Measurements from ENCODE around the gene KRTAP4-5. TPM values are rescaled to one million over a fixed set of nuclear protein-coding genes. Genes with fewer than 3 reads are reported as not detected.
"Not testable (repeated sequence)": the region's sequence is repeated elsewhere in the genome, so short reads cannot be mapped to it uniquely, and the experiment has no call there.

The KRTAP4-5 gene
- total RNA-seq, 4 donors from 2014 or later = not detected

- Histone ChIP-seq H3K36me3 (no peaks in the 10 kb centered on the region), H3K4me3 (no peak overlapping the region), H3K27ac (no peak overlapping the region), H3K4me1 (no peaks in the 10 kb centered on the region), H3K27me3 (peaks cover 0 to 5% (median 0%) of the 10 kb centered on the region in 4 donors), H3K9me3 (no peaks in the 10 kb centered on the region)
- intact Hi-C loops (cut with DNase I) = no loop called here
- no peak for DNase-seq
- WGBS, 2 donors = 34 to 53% methylated on average over 3 of the region's 3 CpGs
- TF ChIP-seq, protein P1, sequence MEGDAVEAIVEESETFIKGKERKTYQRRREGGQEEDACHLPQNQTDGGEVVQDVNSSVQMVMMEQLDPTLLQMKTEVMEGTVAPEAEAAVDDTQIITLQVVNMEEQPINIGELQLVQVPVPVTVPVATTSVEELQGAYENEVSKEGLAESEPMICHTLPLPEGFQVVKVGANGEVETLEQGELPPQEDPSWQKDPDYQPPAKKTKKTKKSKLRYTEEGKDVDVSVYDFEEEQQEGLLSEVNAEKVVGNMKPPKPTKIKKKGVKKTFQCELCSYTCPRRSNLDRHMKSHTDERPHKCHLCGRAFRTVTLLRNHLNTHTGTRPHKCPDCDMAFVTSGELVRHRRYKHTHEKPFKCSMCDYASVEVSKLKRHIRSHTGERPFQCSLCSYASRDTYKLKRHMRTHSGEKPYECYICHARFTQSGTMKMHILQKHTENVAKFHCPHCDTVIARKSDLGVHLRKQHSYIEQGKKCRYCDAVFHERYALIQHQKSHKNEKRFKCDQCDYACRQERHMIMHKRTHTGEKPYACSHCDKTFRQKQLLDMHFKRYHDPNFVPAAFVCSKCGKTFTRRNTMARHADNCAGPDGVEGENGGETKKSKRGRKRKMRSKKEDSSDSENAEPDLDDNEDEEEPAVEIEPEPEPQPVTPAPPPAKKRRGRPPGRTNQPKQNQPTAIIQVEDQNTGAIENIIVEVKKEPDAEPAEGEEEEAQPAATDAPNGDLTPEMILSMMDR (IDR thresholded peaks at IDR 0.05) = no peak
- no peak for TF ChIP-seq POLR2A (IDR thresholded peaks at IDR 0.05)
These were observed 17.6 kb downstream of the KRTAP4-5 start for GRCh38 chr17:41131979-41132378.

DNA sequence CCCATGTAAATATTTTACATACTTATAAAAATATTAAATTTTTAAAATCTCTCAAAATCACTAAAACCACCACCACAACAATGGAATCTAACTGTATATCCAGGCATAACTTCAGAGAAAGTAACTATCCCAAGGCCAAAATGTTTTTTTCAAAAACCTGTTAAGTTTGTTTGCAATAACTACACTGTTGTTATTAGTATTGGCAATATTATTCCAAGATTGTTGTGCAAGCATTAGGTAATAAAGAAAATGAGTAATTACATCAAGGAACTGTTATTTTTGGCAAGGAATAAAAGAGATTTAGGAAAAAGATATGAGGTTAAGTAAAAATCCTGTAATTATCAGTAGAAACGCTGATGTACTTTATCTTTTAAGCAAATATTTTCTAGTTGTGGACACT is 22.3 kb downstream of the KRTAP4-5 start:
- no peak for TF ChIP-seq POLR2A (IDR thresholded peaks at IDR 0.05)
- TF ChIP-seq, protein P1 (IDR thresholded peaks at IDR 0.05) = no peak
- Histone ChIP-seq H3K27ac (no peak overlapping the region), H3K9me3 (no peaks in the 10 kb centered on the region), H3K27me3 (peaks cover 0 to 13% (median 0%) of the 10 kb centered on the region in 4 donors), H3K4me1 (no peaks in the 10 kb centered on the region), H3K4me3 (no peak overlapping the region), H3K36me3 (no peaks in the 10 kb centered on the region)
- DNase-seq = no peak
- intact Hi-C loops (cut with DNase I) = no loop called here
- 35 to 55% methylated on average over 1 of the region's 1 CpG for WGBS, 2 donors

DNA sequence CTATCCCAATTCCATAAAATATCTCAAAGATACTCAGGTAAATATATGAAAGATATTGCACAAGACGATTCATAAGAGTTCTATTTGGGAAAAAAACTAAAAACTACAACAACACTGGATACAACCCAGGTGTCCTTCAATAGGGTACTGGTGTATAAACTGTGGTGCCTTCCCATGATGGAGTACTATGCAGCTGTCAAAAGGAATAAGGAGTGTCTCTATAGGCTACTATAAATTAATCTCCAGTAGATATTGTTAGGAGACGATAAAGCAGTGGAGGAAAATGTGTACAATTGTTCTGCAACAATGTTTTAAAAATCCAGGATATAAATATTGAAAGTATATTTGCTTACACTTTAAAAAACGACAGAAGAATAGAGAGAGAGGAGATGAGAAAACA is 23.2 kb downstream of the KRTAP4-5 start:
- no peak overlapping the region for H3K27ac ChIP-seq
- no peak overlapping the region for H3K4me3 ChIP-seq
- H3K27me3 ChIP-seq = peaks cover 0 to 18% (median 0%) of the 10 kb centered on the region in 4 donors
- no peaks in the 10 kb centered on the region for H3K9me3 ChIP-seq
- WGBS, 2 donors = 88 to 94% methylated on average over 3 of the region's 3 CpGs
- no peaks in the 10 kb centered on the region for H3K36me3 ChIP-seq
- TF ChIP-seq, protein P1 (IDR thresholded peaks at IDR 0.05) = no peak
- TF ChIP-seq POLR2A (IDR thresholded peaks at IDR 0.05) = no peak
- no peaks in the 10 kb centered on the region for H3K4me1 ChIP-seq
- no peak for DNase-seq
- intact Hi-C loops (cut with DNase I) = no loop called here

- Histone ChIP-seq H3K27ac (no peak overlapping the region), H3K27me3 (peaks cover 0 to 15% (median 0%) of the 10 kb centered on the region in 4 donors), H3K4me1 (no peaks in the 10 kb centered on the region), H3K4me3 (no peak overlapping the region), H3K36me3 (no peaks in the 10 kb centered on the region), H3K9me3 (no peaks in the 10 kb centered on the region)
- WGBS, 2 donors = 91 to 97% methylated on average over 2 of the region's 2 CpGs
- TF ChIP-seq POLR2A (IDR thresholded peaks at IDR 0.05) = no peak
- TF ChIP-seq, protein P1 (IDR thresholded peaks at IDR 0.05) = no peak
- intact Hi-C loops (cut with DNase I) = no loop called here
- no peak for DNase-seq
These were observed 24.6 kb downstream of the KRTAP4-5 start for GRCh38 chr17:41125064-41125463.

- intact Hi-C loops (cut with DNase I); H3K9me3 ChIP-seq; H3K36me3 ChIP-seq; DNase-seq; H3K4me3 ChIP-seq; H3K27ac ChIP-seq; H3K4me1 ChIP-seq: not testable (repeated sequence)
- WGBS, 2 donors = 80 to 100% methylated on average over 1 to 2 of the region's 3 CpGs
- H3K27me3 ChIP-seq = peaks cover 0 to 15% (median 0%) of the 10 kb centered on the region in 4 donors
These were observed 25.6 kb downstream of the KRTAP4-5 start, which contains the start of gene KRTAP4-12 for GRCh38 chr17:41123991-41124371. TSS of gene KRTAP4-12 (minus strand) at chr17:41124182. CDS start at chr17:41124122, 60 bp downstream.

DNA sequence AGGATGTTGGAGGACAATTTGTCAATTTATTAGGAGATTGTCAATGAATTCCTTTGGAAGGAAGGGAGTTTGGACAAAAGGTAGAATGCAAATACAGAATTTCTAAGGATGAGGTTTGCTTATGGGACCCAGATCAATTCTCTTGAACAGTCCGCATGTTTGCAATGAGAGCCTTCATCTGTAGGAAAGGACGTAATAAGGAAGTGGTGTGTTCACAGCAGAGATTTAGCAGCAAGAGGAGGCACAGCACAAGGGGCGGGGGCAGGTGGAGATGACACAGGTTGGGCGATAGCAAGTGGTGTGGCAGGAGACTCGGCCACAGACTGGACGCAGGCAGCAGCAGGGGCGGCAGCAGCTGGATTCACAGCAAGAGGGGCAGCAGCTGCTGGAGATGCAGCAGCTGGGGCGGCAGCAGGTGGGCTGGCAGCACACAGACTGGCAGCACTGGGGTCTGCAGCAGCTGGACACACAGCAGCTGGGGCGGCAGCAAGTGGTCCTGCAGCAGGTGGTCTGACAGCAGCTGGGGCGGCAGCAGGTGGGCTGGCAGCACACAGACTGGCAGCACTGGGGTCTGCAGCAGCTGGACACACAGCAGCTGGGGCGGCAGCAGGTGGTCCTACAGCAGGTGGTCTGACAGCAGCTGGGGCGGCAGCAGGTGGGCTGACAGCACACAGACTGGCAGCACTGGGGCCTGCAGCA is 26.2 kb downstream of the KRTAP4-5 start:
- intact Hi-C loops (cut with DNase I); H3K4me1 ChIP-seq; DNase-seq; H3K27ac ChIP-seq; H3K4me3 ChIP-seq; H3K9me3 ChIP-seq; H3K36me3 ChIP-seq: not testable (repeated sequence)
- 87 to 89% methylated on average over 8 of the region's 12 CpGs for WGBS, 2 donors
- peaks cover 0 to 15% (median 0%) of the 10 kb centered on the region in 4 donors for H3K27me3 ChIP-seq
